OCI-LY7 (cell line): Measurements from ENCODE around the gene C1QTNF2. TPM values are rescaled to one million over a fixed set of nuclear protein-coding genes. Genes with fewer than 3 reads are reported as not detected.

Experiments used
- BruUV-seq: library from RNA; stranded (reverse); fragments of 400-500 nt; replicated peaks from 2 replicates; lab custom pipeline; 2021; lab: Mats Ljungman, UMichigan
- CTCF ChIA-PET: fragments of 300-600 bp; sonication (Branson Sonifier 250); formaldehyde crosslinking; loops from one replicate; lab custom pipeline; 2022; ENCODE audit warnings: antibody characterized with exemption; ENCODE audit not compliant: unreplicated experiment; lab: Charles Lee
- POLR2A ChIA-PET: fragments of 300-600 bp; sonication (Branson Sonifier 250); formaldehyde crosslinking; loops from one replicate; lab custom pipeline; 2022; ENCODE audit warnings: antibody characterized with exemption; lab: Charles Lee
- DNase-seq: peaks from one replicate; pipeline ENCODE4 v3.0.0-alpha.2; 2015; ENCODE audit warnings: low spot score
- H2AFZ ChIP-seq: fragments of 200-600 bp; sonication (generic), shearing (Covaris generic); 2 replicates; pipeline ENCODE4 v1.6.1; 2014; ENCODE audit warnings: mild to moderate bottlenecking, antibody characterized with exemption, low read length, moderate library complexity
- H3K27ac ChIP-seq: fragments of 200-600 bp; sonication (generic); 2 replicates; pipeline ENCODE4 v1.5.1; 2014; ENCODE audit warnings: mixed run types, low read depth, mild to moderate bottlenecking, moderate library complexity, low read length, inconsistent platforms; ENCODE audit not compliant: poor library complexity, severe bottlenecking
- H3K36me3 ChIP-seq: fragments of 200-600 bp; sonication (generic); 2 replicates; pipeline ENCODE4 v1.6.1; 2014; ENCODE audit warnings: mild to moderate bottlenecking, antibody characterized with exemption, low read length, moderate library complexity, mixed read lengths; ENCODE audit not compliant: insufficient read depth
- H3K4me1 ChIP-seq: fragments of 200-600 bp; sonication (generic); 2 replicates; pipeline ENCODE4 v1.5.1; 2014; ENCODE audit warnings: mild to moderate bottlenecking, low read length; ENCODE audit not compliant: insufficient read depth, poor library complexity, severe bottlenecking
- H3K4me2 ChIP-seq: fragments of 200-600 bp; sonication (generic); 2 replicates; pipeline ENCODE4 v1.6.1; 2014; ENCODE audit warnings: mild to moderate bottlenecking, low read length
- H3K4me3 ChIP-seq: fragments of 200-600 bp; sonication (generic); 2 replicates; pipeline ENCODE4 v1.5.1; 2014; ENCODE audit warnings: mild to moderate bottlenecking, low read depth, low read length; ENCODE audit not compliant: poor library complexity, severe bottlenecking
- H3K79me2 ChIP-seq: fragments of 200-600 bp; sonication (generic); 2 replicates; pipeline ENCODE4 v1.6.1; 2016; ENCODE audit warnings: low read depth, mild to moderate bottlenecking, low read length, moderate library complexity, mixed read lengths; ENCODE audit not compliant: insufficient read depth
- H3K9me2 ChIP-seq: fragments of 200-600 bp; sonication (generic); 2 replicates; pipeline ENCODE4 v1.6.1; 2016; ENCODE audit warnings: mild to moderate bottlenecking, low read length, mixed read lengths; ENCODE audit not compliant: insufficient read depth
- H3K9me3 ChIP-seq: fragments of 200-600 bp; sonication (generic); 2 replicates; pipeline ENCODE4 v1.6.1; 2014; ENCODE audit warnings: mild to moderate bottlenecking, mixed run types, low read length, mixed read lengths
- H4K20me1 ChIP-seq: fragments of 200-600 bp; sonication (generic); 2 replicates; pipeline ENCODE4 v1.6.1; 2014; ENCODE audit warnings: mild to moderate bottlenecking, antibody characterized with exemption, low read length, moderate library complexity, mixed read lengths; ENCODE audit not compliant: insufficient read depth
- EZH2phosphoT487 ChIP-seq: fragments of 200-600 bp; sonication (generic); IDR thresholded peaks from 2 replicates; pipeline ENCODE4 v1.6.1; 2018; ENCODE audit warnings: low read depth, borderline replicate concordance, mild to moderate bottlenecking, mixed run types, antibody characterized with exemption, low read length, moderate library complexity, mixed read lengths
- intact Hi-C: fragments of 100-400 bp; cut with micrococcal nuclease; formaldehyde crosslinking; loops from one replicate; pipeline ENCODE4 v1.10.0; 2022; ENCODE audit not compliant: unreplicated experiment
- total RNA-seq, 2 experiments: library from RNA; depleted of rRNA in 1 of 2; stranded (reverse); fragments of >200 nt in 1 of 2; shearing (Covaris generic) in 1 of 2; gene quantifications; 2 replicates each; pipeline ENCODE4 v1.2.3, GENCODE V29; 2014 to 2022
- TF ChIP-seq, protein P1 (sequence below): fragments of 200-600 bp; sonication (generic); conservative IDR thresholded peaks from 2 replicates; pipeline ENCODE4 v1.5.1; 2014; ENCODE audit warnings: mild to moderate bottlenecking, antibody characterized with exemption, low read length, moderate library complexity, mixed read lengths

C1QTNF2 gene
- total RNA-seq, 2 experiments from 2014 or later = not detected

GRCh38 chr5:160380041-160380440, 9.6 kb upstream of the C1QTNF2 start:
- no peaks in the 10 kb centered on the region for H3K36me3 ChIP-seq
- H3K4me3 ChIP-seq = no peak overlapping the region
- ChIA-PET POLR2A (interaction anchor here (0.8 to 1.2 kb wide), 2 partner anchors 16 to 212 kb away, joined by 3 read pairs; no protein-coding TSS in a partner anchor), CTCF (no interaction called here)
- H3K4me2 ChIP-seq = no peak overlapping the region
- H3K9me3 ChIP-seq = no peaks in the 10 kb centered on the region
- peaks cover 3% of the 10 kb centered on the region for H3K4me1 ChIP-seq
- no peaks in the 10 kb centered on the region for H4K20me1 ChIP-seq
- no peak for DNase-seq
- TF ChIP-seq EZH2phosphoT487 = no peak
- TF ChIP-seq, protein P1, sequence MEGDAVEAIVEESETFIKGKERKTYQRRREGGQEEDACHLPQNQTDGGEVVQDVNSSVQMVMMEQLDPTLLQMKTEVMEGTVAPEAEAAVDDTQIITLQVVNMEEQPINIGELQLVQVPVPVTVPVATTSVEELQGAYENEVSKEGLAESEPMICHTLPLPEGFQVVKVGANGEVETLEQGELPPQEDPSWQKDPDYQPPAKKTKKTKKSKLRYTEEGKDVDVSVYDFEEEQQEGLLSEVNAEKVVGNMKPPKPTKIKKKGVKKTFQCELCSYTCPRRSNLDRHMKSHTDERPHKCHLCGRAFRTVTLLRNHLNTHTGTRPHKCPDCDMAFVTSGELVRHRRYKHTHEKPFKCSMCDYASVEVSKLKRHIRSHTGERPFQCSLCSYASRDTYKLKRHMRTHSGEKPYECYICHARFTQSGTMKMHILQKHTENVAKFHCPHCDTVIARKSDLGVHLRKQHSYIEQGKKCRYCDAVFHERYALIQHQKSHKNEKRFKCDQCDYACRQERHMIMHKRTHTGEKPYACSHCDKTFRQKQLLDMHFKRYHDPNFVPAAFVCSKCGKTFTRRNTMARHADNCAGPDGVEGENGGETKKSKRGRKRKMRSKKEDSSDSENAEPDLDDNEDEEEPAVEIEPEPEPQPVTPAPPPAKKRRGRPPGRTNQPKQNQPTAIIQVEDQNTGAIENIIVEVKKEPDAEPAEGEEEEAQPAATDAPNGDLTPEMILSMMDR = no peak
- no TSS peak for BruUV-seq
- H2AFZ ChIP-seq = no peak overlapping the region
- intact Hi-C loops = no loop called here
- H3K9me2 ChIP-seq = no peaks in the 10 kb centered on the region
- no peak overlapping the region for H3K27ac ChIP-seq
- no peaks in the 10 kb centered on the region for H3K79me2 ChIP-seq

- H3K27ac ChIP-seq = no peak overlapping the region
- ChIA-PET POLR2A (interaction anchor here (0.6 to 1.2 kb wide), 5 partner anchors 11 to 212 kb away, joined by 3 to 4 read pairs (median 3); no protein-coding TSS in a partner anchor), CTCF (no interaction called here)
- no peaks in the 10 kb centered on the region for H3K9me3 ChIP-seq
- BruUV-seq = no TSS peak
- TF ChIP-seq, protein P1 = no peak
- no peak for TF ChIP-seq EZH2phosphoT487
- no peak for DNase-seq
- H4K20me1 ChIP-seq = no peaks in the 10 kb centered on the region
- no peak overlapping the region for H2AFZ ChIP-seq
- no peak overlapping the region for H3K4me2 ChIP-seq
- intact Hi-C loops = no loop called here
- H3K79me2 ChIP-seq = no peaks in the 10 kb centered on the region
- H3K4me3 ChIP-seq = no peak overlapping the region
- H3K36me3 ChIP-seq = no peaks in the 10 kb centered on the region
- peaks cover 3% of the 10 kb centered on the region for H3K4me1 ChIP-seq
- H3K9me2 ChIP-seq = no peaks in the 10 kb centered on the region
Measured at GRCh38 chr5:160379511-160379910, 9.1 kb upstream of the C1QTNF2 start.

DNA sequence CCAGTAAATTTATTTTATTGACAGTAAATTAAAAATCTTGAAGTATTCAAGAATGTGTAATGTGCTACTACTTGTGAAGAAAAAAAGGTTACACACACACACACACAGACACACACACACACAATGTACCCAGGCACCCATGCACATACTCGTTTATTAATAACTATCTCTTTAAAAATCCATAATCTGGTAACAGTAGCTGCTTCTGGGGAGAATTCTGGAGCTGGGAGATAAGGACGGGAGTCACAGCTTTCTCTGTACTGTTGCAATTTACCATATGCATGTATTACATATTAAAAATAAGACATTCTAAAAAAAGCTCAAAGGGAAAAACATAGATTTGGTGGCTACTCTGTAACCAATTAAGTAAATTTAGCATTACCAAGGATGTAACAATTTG, 7.9 kb upstream of the C1QTNF2 start:
- TF ChIP-seq EZH2phosphoT487 = no peak
- TF ChIP-seq, protein P1 = no peak
- no peak overlapping the region for H2AFZ ChIP-seq
- DNase-seq = no peak
- intact Hi-C loops = no loop called here
- H3K79me2 ChIP-seq = no peaks in the 10 kb centered on the region
- H3K9me2 ChIP-seq = no peaks in the 10 kb centered on the region
- ChIA-PET CTCF (interaction anchor here (0.9 kb wide), 1 partner anchor 11 kb away, joined by 3 read pairs; no protein-coding TSS in a partner anchor), POLR2A (interaction anchor here (0.6 to 0.9 kb wide), 3 partner anchors 11 to 706 kb away, joined by 3 to 4 read pairs (median 3); no protein-coding TSS in a partner anchor)
- no peaks in the 10 kb centered on the region for H3K9me3 ChIP-seq
- peaks cover 2% of the 10 kb centered on the region for H3K4me1 ChIP-seq
- no peak overlapping the region for H3K4me2 ChIP-seq
- no TSS peak for BruUV-seq
- no peaks in the 10 kb centered on the region for H3K36me3 ChIP-seq
- H3K27ac ChIP-seq = no peak overlapping the region
- no peak overlapping the region for H3K4me3 ChIP-seq
- no peaks in the 10 kb centered on the region for H4K20me1 ChIP-seq
